ENCODE results near the gene COG5.

The COG5 gene

DNA sequence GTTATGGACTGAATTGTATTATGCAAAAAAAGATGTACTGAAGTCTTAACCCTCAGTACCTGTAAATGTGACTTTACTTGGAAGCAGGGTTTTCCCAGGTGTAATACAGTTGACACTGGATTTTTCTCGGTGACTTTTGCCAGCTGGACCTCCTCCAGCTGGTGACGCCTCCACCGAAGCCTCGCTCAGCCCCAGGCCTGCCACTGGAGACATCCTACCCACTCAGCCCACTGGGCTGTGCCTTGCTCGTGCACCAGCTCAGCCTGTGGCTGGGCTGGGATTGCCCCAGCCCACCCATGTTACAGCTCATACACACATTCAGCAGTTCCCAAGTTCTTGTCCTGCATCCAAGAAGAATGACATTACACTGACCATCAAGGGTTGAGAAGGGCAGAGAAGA lies 136.3 kb downstream of the COG5 start:
- no peak overlapping the region for H3K27ac ChIP-seq (ENCODE audit: extremely low read depth, low read depth, low read length)
- ChIA-PET CTCF (no interaction called here), POLR2A (no interaction called here)
- no peaks in the 10 kb centered on the region for H3K36me3 ChIP-seq (ENCODE audit: control insufficient read depth in 2 of 2, insufficient read depth in 1 of 2, low read length in 2 of 2)
- no peaks in the 10 kb centered on the region for H3K4me1 ChIP-seq (ENCODE audit: control insufficient read depth, insufficient read depth, low read length)
- H3K4me3 ChIP-seq (ENCODE audit: low read depth, low read length), result no peak overlapping the region
- H3K9me3 ChIP-seq (ENCODE audit: control insufficient read depth, insufficient read depth, low read depth, low read length), result no peaks in the 10 kb centered on the region
- TF ChIP-seq GLI2 (tag by site-specific recombination; IDR thresholded peaks at IDR 0.05; ENCODE audit: borderline replicate concordance, low read depth) (no peak), ZNF426 (tag by site-specific recombination; IDR thresholded peaks at IDR 0.05) (no peak), REPIN1 (tag by site-specific recombination; IDR thresholded peaks at IDR 0.05; ENCODE audit: low read depth) (no peak), ZNF2 (tag by site-specific recombination; IDR thresholded peaks at IDR 0.05) (no peak), ZNF664 (tag by site-specific recombination; IDR thresholded peaks at IDR 0.05) (no peak), ZNF623 (tag by site-specific recombination; IDR thresholded peaks at IDR 0.05) (no peak), ZNF707 (tag by site-specific recombination; IDR thresholded peaks at IDR 0.05) (no peak)
- TF ChIP-seq, protein P1, sequence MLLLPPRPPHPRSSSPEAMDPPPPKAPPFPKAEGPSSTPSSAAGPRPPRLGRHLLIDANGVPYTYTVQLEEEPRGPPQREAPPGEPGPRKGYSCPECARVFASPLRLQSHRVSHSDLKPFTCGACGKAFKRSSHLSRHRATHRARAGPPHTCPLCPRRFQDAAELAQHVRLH (tag by site-specific recombination; IDR thresholded peaks at IDR 0.05), result no peak
- TF ChIP-seq, protein P2, sequence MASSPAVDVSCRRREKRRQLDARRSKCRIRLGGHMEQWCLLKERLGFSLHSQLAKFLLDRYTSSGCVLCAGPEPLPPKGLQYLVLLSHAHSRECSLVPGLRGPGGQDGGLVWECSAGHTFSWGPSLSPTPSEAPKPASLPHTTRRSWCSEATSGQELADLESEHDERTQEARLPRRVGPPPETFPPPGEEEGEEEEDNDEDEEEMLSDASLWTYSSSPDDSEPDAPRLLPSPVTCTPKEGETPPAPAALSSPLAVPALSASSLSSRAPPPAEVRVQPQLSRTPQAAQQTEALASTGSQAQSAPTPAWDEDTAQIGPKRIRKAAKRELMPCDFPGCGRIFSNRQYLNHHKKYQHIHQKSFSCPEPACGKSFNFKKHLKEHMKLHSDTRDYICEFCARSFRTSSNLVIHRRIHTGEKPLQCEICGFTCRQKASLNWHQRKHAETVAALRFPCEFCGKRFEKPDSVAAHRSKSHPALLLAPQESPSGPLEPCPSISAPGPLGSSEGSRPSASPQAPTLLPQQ (tag by site-specific recombination; IDR thresholded peaks at IDR 0.05), result no peak
- TF ChIP-seq, protein P3, sequence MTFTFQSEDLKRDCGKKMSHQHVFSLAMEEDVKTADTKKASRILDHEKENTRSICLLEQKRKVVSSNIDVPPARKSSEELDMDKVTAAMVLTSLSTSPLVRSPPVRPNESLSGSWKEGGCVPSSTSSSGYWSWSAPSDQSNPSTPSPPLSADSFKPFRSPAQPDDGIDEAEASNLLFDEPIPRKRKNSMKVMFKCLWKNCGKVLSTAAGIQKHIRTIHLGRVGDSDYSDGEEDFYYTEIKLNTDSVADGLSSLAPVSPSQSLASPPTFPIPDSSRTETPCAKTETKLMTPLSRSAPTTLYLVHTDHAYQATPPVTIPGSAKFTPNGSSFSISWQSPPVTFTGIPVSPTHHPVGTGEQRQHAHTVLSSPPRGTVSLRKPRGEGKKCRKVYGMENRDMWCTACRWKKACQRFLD (tag by site-specific recombination; IDR thresholded peaks at IDR 0.05), result no peak

DNA sequence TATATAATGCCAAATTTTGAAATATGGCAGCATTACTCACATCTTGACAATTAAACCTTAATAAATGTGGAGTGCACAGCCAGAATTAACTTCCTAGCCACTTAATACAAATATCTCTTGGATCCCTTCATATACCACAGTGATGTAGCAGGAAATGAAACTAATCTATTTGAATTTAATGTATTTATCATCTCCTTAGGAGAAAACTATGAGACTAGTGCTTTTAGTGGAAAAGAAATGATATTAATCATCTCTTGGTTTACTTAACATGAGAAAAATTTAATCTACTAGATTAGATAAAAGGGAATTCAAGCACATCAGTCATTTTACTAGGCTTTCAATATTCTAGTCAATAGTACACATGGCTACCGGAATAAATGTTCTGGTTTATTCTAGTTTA lies 149.5 kb downstream of the COG5 start:
- CTCF ChIA-PET, result no interaction called here

More for the DNA sequence above, 149.5 kb downstream of the COG5 start:
- H3K9me3 ChIP-seq (ENCODE audit: control insufficient read depth, insufficient read depth, low read depth, low read length), result no peaks in the 10 kb centered on the region
- TF ChIP-seq, protein P4, sequence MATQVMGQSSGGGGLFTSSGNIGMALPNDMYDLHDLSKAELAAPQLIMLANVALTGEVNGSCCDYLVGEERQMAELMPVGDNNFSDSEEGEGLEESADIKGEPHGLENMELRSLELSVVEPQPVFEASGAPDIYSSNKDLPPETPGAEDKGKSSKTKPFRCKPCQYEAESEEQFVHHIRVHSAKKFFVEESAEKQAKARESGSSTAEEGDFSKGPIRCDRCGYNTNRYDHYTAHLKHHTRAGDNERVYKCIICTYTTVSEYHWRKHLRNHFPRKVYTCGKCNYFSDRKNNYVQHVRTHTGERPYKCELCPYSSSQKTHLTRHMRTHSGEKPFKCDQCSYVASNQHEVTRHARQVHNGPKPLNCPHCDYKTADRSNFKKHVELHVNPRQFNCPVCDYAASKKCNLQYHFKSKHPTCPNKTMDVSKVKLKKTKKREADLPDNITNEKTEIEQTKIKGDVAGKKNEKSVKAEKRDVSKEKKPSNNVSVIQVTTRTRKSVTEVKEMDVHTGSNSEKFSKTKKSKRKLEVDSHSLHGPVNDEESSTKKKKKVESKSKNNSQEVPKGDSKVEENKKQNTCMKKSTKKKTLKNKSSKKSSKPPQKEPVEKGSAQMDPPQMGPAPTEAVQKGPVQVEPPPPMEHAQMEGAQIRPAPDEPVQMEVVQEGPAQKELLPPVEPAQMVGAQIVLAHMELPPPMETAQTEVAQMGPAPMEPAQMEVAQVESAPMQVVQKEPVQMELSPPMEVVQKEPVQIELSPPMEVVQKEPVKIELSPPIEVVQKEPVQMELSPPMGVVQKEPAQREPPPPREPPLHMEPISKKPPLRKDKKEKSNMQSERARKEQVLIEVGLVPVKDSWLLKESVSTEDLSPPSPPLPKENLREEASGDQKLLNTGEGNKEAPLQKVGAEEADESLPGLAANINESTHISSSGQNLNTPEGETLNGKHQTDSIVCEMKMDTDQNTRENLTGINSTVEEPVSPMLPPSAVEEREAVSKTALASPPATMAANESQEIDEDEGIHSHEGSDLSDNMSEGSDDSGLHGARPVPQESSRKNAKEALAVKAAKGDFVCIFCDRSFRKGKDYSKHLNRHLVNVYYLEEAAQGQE (tag by site-specific recombination; IDR thresholded peaks at IDR 0.05), result no peak
- no peak for TF ChIP-seq ZNF585B (tag by site-specific recombination; IDR thresholded peaks at IDR 0.05)
- no peak for TF ChIP-seq ZNF664 (tag by site-specific recombination; IDR thresholded peaks at IDR 0.05)
- TF ChIP-seq, protein P5, sequence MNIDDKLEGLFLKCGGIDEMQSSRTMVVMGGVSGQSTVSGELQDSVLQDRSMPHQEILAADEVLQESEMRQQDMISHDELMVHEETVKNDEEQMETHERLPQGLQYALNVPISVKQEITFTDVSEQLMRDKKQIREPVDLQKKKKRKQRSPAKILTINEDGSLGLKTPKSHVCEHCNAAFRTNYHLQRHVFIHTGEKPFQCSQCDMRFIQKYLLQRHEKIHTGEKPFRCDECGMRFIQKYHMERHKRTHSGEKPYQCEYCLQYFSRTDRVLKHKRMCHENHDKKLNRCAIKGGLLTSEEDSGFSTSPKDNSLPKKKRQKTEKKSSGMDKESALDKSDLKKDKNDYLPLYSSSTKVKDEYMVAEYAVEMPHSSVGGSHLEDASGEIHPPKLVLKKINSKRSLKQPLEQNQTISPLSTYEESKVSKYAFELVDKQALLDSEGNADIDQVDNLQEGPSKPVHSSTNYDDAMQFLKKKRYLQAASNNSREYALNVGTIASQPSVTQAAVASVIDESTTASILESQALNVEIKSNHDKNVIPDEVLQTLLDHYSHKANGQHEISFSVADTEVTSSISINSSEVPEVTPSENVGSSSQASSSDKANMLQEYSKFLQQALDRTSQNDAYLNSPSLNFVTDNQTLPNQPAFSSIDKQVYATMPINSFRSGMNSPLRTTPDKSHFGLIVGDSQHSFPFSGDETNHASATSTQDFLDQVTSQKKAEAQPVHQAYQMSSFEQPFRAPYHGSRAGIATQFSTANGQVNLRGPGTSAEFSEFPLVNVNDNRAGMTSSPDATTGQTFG (tag by site-specific recombination; IDR thresholded peaks at IDR 0.05; ENCODE audit: borderline replicate concordance), result no peak
- TF ChIP-seq ZNF366 (tag by site-specific recombination; conservative IDR thresholded peaks at IDR 0.05), result no peak
- TF ChIP-seq, protein P6, sequence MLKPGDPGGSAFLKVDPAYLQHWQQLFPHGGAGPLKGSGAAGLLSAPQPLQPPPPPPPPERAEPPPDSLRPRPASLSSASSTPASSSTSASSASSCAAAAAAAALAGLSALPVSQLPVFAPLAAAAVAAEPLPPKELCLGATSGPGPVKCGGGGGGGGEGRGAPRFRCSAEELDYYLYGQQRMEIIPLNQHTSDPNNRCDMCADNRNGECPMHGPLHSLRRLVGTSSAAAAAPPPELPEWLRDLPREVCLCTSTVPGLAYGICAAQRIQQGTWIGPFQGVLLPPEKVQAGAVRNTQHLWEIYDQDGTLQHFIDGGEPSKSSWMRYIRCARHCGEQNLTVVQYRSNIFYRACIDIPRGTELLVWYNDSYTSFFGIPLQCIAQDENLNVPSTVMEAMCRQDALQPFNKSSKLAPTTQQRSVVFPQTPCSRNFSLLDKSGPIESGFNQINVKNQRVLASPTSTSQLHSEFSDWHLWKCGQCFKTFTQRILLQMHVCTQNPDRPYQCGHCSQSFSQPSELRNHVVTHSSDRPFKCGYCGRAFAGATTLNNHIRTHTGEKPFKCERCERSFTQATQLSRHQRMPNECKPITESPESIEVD (tag by site-specific recombination; IDR thresholded peaks at IDR 0.05), result no peak
- no peak for TF ChIP-seq ZNF560 (tag by site-specific recombination; IDR thresholded peaks at IDR 0.05; ENCODE audit: borderline replicate concordance)
- TF ChIP-seq, protein P7, sequence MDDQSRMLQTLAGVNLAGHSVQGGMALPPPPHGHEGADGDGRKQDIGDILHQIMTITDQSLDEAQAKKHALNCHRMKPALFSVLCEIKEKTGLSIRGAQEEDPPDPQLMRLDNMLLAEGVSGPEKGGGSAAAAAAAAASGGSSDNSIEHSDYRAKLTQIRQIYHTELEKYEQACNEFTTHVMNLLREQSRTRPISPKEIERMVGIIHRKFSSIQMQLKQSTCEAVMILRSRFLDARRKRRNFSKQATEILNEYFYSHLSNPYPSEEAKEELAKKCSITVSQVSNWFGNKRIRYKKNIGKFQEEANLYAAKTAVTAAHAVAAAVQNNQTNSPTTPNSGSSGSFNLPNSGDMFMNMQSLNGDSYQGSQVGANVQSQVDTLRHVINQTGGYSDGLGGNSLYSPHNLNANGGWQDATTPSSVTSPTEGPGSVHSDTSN (CRISPR knock-in tag; IDR thresholded peaks at IDR 0.05), result no peak
- no peak for TF ChIP-seq ZIC2 (tag by site-specific recombination; IDR thresholded peaks at IDR 0.05)
- no peak overlapping the region for H3K27ac ChIP-seq (ENCODE audit: extremely low read depth, low read depth, low read length)
- H3K4me1 ChIP-seq (ENCODE audit: control insufficient read depth, insufficient read depth, low read length), result no peaks in the 10 kb centered on the region
- no peak overlapping the region for H3K4me3 ChIP-seq (ENCODE audit: low read depth, low read length)
- POLR2A ChIA-PET, result no interaction called here
- no peaks in the 10 kb centered on the region for H3K36me3 ChIP-seq (ENCODE audit: control insufficient read depth in 2 of 2, insufficient read depth in 1 of 2, low read length in 2 of 2)

All from HEK293 (cell line).